IPS-NIHi11 (cell line): ENCODE results near the gene DNAH9.

Experiments used
- DNase-seq: peaks from one replicate; pipeline ENCODE4 v3.0.0; 2012; ENCODE audit warnings: mixed read lengths, low spot score

Gene DNAH9

DNA sequence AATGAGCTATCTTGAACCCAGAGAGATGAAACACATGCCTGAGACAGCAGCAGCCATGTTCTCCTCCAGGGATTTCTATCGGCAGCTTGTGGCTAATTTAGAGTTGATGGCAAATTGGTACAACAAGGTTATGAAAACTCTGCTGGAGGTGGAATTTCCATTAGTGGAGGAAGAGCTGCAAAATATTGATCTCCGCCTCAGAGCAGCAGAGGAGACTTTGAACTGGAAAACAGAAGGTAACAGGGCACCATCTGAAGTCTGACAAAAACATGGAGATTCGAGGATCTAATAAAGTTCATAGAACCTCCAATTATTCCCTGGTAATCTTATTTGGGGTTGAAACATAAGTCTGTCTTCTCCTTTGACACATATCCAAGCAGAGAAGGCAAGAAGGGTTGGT lies 52.8 kb downstream of the DNAH9 start:
- no peak for DNase-seq

GRCh38 chr17:11668618-11669017 lies 70.3 kb downstream of the DNAH9 start:
- DNase-seq: peak; percentile 68

DNA sequence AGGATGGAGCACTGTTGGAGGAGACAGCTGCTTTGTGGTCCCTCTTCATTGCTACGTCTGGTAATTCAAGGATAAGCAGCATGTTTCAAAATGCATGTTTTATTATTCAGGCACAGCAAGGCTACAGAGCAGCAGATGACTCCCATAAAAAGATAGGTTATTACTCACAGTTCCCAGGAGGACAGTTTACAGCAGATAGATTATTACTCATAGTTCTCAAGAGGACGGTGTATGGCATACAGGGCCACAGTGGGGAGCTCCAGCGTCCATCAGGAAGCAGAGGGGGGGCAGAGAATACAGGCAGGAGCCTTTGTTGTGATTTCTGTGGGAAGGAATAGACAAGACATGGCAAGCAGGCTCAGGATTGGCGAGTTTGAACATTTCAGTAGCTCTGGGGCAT lies 72.9 kb downstream of the DNAH9 start:
- DNase-seq: no peak

- no peak for DNase-seq
These were observed 84.4 kb downstream of the DNAH9 start for GRCh38 chr17:11682646-11683045.

DNA sequence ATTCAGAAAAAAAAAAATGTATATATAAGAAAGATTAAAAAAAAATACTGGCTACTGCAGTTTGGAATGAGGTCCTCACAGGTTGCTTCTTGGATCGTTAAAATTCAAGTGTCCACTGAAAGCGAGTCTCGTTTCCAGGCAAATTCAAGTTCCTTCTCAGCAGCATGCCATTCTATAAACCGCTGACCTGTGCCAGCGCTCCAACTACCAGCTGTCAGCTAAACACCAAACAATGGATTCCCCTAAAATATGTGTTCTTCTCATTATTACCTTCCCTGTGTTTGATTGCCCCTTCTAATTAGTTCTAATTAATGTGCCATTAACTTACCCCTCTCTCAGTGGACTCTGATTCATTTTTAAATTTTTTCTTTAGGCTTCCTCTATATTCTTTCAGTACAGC lies 92.4 kb downstream of the DNAH9 start:
- no peak for DNase-seq

DNA sequence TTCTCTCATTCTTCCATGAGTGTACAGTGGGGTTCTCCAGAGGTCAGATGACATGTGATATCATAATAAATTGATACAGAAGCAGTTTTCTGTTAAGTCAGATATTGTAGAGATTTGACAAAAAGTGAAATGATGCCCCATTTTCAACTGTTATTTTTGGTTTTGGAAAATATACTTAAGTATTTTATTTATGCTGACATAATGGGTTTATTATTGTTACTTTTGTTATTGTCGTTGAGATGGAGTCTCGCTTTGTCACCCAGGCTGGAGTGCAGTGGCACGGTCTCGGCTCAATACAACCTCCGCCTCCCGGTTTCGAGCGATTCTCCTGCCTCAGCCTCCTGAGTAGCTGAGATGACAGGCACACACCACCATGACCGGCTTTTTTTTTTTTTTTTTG lies 94.4 kb downstream of the DNAH9 start:
- no peak for DNase-seq

DNA sequence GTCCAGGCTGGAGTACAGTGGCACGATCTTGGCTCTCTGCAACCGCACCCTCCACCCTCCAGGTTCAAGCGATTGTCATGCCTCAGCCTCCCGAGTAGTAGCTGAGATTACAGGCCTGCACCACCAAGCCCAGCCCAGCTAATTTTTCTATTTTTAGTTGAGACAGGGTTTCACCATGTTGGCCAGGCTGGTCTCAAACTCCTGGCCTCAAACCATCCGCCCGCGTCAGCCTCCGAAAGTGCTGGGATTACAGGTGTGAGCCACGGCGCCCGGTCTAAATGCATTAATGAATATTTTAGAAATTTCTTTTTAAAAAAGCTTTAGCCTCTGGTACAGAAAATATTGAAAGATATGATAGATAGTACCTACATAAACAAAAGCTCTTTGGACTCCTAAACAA lies 95.0 kb downstream of the DNAH9 start:
- DNase-seq: no peak

- no peak for DNase-seq
These were observed 102.4 kb downstream of the DNAH9 start for GRCh38 chr17:11700668-11701067.

GRCh38 chr17:11701911-11702310 lies 103.6 kb downstream of the DNAH9 start:
- no peak for DNase-seq

DNA sequence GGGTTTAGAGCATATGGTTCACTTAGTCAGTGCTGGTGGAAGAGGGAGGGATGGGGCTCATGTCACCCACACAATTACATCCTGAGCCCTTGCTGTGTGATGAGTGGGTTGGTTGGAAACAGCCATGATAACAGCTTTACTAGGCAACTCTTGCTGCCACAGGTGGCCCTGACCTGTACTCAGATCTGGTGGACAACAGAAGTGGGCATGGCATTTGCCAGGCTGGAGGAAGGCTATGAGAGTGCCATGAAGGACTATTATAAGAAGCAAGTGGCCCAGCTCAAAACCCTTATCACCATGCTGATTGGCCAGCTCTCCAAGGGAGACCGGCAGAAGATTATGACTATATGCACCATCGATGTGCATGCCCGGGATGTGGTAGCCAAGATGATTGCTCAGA lies 105.8 kb downstream of the DNAH9 start:
- no peak for DNase-seq

DNA sequence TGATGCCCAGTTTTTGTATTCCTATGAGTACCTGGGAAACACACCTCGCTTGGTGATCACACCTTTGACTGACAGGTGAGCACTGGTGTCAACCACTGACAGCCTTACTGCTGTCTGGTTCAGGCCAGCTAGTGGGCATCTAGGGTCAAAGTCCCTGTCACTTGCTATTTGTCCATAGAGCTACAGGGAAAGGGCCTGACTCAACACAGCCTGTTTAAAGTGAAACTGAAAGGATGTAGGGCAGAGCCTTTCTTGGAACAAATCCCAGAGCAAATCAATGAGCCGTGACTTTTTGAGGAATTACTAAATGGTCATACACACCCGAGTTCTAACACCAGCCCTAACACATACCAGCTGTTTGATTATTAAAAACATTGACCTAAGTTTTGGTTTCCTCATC lies 106.8 kb downstream of the DNAH9 start:
- no peak for DNase-seq

- DNase-seq: no peak
These were observed 109.3 kb downstream of the DNAH9 start for GRCh38 chr17:11707586-11707985.

GRCh38 chr17:11712456-11712855 lies 114.2 kb downstream of the DNAH9 start:
- no peak for DNase-seq

GRCh38 chr17:11719203-11719602 lies 120.9 kb downstream of the DNAH9 start:
- DNase-seq: no peak

DNA sequence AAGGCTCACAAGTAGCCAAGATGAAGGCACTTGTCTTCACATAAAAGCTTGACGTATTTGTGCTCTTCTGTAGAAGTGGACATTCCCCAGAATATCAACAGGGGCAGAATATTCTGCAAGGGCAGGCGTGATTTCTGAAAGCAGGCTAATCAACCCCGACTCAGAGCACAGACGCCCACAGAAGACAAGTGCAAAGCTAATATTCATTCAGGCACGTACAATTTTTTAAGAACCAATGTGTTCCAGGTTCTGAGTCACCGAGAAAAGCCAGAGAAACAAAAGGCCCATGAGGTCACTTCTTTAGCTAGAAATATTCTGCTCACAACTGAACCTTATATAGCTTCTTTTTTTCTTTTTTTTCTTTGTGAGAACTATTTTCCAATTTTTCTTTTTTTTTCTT lies 121.6 kb downstream of the DNAH9 start:
- no peak for DNase-seq

DNA sequence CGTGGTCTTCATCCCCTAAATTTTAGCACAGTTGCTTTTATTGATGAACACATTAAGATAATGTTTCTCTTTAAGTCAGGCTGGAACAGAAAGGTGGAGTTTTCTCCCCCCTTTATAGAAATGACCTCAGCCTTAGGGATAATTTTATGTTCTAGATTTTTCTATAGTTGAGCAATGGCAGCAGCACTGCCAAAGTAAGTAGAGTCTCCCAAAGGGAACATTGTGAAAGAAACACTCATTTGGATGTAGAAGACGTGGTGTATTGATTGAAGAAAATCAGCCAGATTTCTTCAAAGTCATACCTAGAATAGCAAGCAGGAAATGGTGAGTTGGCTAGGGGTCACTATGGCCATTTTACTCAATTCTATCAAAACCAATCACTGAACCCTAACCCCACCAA lies 122.5 kb downstream of the DNAH9 start:
- no peak for DNase-seq

DNA sequence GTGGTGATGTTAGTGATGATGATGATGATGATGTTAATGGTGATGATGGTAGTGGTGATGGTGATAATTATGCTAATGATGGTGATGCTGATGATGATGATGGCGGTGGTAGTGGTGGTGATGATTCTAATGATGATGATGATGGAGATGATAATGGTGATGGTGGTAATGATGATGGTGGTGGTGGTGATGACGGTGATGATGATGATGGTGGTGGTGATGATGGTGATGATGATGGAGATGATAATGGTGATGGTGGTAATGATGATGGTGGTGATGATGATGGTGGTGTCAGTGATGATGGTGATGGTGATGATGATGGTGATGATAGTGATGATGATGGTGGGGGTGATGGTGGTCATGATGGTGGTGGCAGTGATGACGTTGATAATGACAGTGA lies 132.5 kb downstream of the DNAH9 start:
- DNase-seq: no peak

DNA sequence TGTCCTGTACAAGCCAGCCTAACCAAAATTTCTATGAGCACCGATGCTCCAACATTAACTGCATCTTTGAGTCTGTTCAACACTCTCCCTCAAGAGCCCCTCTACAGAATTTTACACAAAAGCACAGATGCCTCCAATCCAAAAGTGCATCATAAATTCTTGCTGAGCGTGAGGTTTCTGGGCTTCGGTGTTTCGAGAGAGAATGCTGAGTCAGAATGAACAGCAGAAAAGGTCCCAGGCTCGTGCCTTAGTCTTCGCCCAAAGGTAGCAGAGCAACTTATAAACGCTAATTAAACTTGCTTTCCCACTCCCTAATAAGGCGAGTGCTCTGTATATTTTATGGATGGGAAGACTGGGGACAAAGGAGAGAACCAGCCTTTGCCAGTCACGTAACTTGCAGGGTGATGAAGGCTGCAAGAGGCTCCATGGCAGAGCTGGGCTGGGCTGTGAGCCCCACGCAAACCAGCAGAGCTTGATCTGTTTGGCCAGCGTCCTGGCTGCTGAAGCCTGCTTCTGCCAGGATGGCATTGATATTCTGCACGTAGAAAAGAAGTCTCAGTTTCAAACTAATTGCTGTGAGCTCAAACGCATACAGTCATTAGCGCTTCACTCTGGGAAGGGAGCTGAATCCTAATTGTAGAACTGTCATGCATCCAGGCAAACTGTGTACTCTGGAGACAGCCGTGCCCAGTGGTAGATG lies 138.5 kb downstream of the DNAH9 start:
- DNase-seq: no peak

- no peak for DNase-seq
These were observed 139.0 kb downstream of the DNAH9 start for GRCh38 chr17:11737313-11737679.

- no peak for DNase-seq
These were observed 139.9 kb downstream of the DNAH9 start for GRCh38 chr17:11738151-11738550.

DNA sequence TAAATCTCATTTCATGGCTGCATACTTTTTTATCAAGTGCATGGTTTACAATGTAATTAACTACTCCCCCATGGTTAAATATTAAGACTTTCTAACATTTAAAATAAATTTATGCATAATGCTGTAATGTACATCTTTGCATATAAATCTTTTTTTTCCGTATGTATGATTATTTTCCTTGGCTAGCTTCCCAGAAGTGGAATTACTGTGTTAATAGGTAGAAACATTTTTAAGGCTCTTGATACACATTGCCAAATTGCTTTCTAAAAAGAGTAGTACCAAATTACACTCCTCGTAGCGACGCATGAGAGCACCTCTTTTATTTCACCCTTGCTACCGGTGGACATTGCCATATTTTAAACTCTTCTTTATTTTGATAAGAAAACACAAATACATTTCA lies 141.1 kb downstream of the DNAH9 start:
- no peak for DNase-seq

DNA sequence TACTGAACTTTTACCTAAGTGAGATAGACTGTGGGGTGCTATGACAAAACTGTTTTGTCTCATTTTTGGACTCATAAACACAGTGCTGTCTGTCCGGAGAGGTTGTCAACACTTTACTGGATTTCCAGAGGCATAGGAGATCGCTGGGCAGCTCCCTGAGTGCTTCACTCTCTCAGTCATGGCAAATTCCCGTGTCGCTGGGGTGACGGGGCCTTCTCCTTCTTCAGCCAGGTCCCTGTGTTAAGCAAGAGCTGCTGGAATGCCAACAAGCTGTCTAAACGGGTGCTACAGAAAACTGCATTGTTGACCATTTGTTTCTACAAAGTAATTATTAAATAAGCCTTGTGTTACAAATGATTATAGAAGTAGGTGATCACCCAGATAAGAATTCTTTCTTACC lies 141.6 kb downstream of the DNAH9 start:
- DNase-seq: no peak

GRCh38 chr17:11742886-11743285 lies 144.6 kb downstream of the DNAH9 start:
- no peak for DNase-seq

DNA sequence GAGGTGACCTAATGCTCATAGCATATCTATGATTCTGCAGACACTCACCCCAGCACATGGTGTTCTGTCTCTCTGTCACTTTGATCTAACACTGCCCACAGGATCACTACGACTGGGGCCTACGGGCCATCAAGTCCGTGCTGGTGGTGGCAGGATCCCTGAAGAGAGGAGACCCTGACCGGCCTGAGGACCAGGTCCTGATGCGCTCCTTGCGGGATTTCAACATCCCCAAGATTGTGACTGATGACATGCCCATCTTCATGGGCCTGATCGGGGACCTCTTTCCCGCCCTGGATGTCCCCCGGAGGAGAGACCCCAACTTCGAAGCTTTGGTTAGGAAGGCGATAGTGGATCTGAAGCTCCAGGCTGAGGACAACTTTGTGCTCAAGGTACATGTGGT lies 146.4 kb downstream of the DNAH9 start:
- DNase-seq: no peak

GRCh38 chr17:11747441-11747840 lies 149.2 kb downstream of the DNAH9 start:
- no peak for DNase-seq
